Neural cell (in vitro differentiated cells): Measurements from ENCODE around the gene BCAR3. TPM values are rescaled to one million over a fixed set of nuclear protein-coding genes. Genes with fewer than 3 reads are reported as not detected.

ENCODE experiments used
- H2AFZ ChIP-seq: fragments of 200-600, 300-800 bp; sonication (generic), shearing (Covaris generic); 2 replicates; pipeline ENCODE4 v1.6.0; 2014; ENCODE audit warnings: low read depth, mild to moderate bottlenecking, antibody characterized with exemption, low read length, moderate library complexity
- H3F3A ChIP-seq: fragments of 200-600 bp; shearing (Covaris generic); 2 replicates; pipeline ENCODE4 v1.6.1; 2016; ENCODE audit warnings: mild to moderate bottlenecking, moderate library complexity, mixed read lengths, antibody characterized with exemption, low read length; ENCODE audit not compliant: insufficient read depth, poor library complexity, severe bottlenecking
- H3K27ac ChIP-seq: fragments of 200-600, 300-800 bp; sonication (generic), shearing (Covaris generic); 2 replicates; pipeline ENCODE4 v1.5.1; 2014; ENCODE audit warnings: mild to moderate bottlenecking, low read length, moderate library complexity
- H3K27me3 ChIP-seq: fragments of 300-800, 200-600 bp; sonication (generic), shearing (Covaris generic); 2 replicates; pipeline ENCODE4 v1.6.0; 2014; ENCODE audit warnings: mild to moderate bottlenecking, low read depth, low read length, moderate library complexity; ENCODE audit not compliant: insufficient read depth
- H3K36me3 ChIP-seq: fragments of 300-800, 200-600 bp; sonication (generic), shearing (Covaris generic); 2 replicates; pipeline ENCODE4 v1.5.1; 2014; ENCODE audit warnings: mild to moderate bottlenecking, antibody characterized with exemption, low read length, moderate library complexity; ENCODE audit not compliant: insufficient read depth
- H3K4me2 ChIP-seq: fragments of 300-800, 200-600 bp; sonication (generic), shearing (Covaris generic); 2 replicates; pipeline ENCODE4 v1.6.0; 2014; ENCODE audit warnings: mild to moderate bottlenecking, low read length
- H3K4me3 ChIP-seq: fragments of 300-800, 200-600 bp; sonication (generic), shearing (Covaris generic); 2 replicates; pipeline ENCODE4 v1.5.1; 2014; ENCODE audit warnings: mild to moderate bottlenecking, low read length, moderate library complexity
- H3K79me2 ChIP-seq: fragments of 200-600 bp; shearing (Covaris generic); replicated peaks from 2 replicates; pipeline ENCODE4 v1.6.0; 2014; ENCODE audit warnings: mild to moderate bottlenecking, low read length, moderate library complexity; ENCODE audit not compliant: insufficient read depth
- H3K9ac ChIP-seq: fragments of 300-800, 200-600 bp; sonication (generic), shearing (Covaris generic); 2 replicates; pipeline ENCODE4 v1.6.1; 2016; ENCODE audit warnings: mild to moderate bottlenecking, low read length, mixed read lengths
- H3K9me2 ChIP-seq: fragments of 200-600 bp; shearing (Covaris generic); 2 replicates; pipeline ENCODE4 v1.6.1; 2016; ENCODE audit warnings: mild to moderate bottlenecking, low read length, mixed read lengths; ENCODE audit not compliant: insufficient read depth
- H3K9me3 ChIP-seq: fragments of 200-600, 300-800 bp; sonication (generic), shearing (Covaris generic); 2 replicates; pipeline ENCODE4 v1.6.1; 2016; ENCODE audit warnings: mild to moderate bottlenecking, mixed run types, low read length, moderate library complexity, mixed read lengths
- H4K20me1 ChIP-seq: fragments of 200-600 bp; shearing (Covaris generic); 2 replicates; pipeline ENCODE4 v1.6.1; 2016; ENCODE audit warnings: mild to moderate bottlenecking, mixed run types; ENCODE audit not compliant: insufficient read depth
- CTCF ChIP-seq: fragments of 450-650 bp; IDR thresholded peaks from 2 replicates; pipeline ENCODE4 v1.5.1; 2014; ENCODE audit warnings: antibody characterized with exemption, mild to moderate bottlenecking, moderate library complexity; ENCODE audit not compliant: poor library complexity, severe bottlenecking
- EP300 ChIP-seq: fragments of 450-650 bp; conservative IDR thresholded peaks from 2 replicates; pipeline ENCODE4 v1.6.1; 2014; ENCODE audit warnings: antibody characterized with exemption, mild to moderate bottlenecking, moderate library complexity; ENCODE audit not compliant: poor library complexity, severe bottlenecking
- EZH2 ChIP-seq: fragments of 200-600, 300-800 bp; shearing (Covaris generic), sonication (generic); IDR thresholded peaks from 2 replicates; pipeline ENCODE4 v1.6.1; 2014; ENCODE audit warnings: antibody characterized with exemption, low read length, borderline replicate concordance, mild to moderate bottlenecking; ENCODE audit not compliant: insufficient read depth, poor library complexity, severe bottlenecking
- MXI1 ChIP-seq: fragments of 450-650 bp; conservative IDR thresholded peaks from 2 replicates; pipeline ENCODE4 v1.6.1; 2014; ENCODE audit warnings: antibody characterized with exemption, mild to moderate bottlenecking; ENCODE audit not compliant: poor library complexity, severe bottlenecking
- POLR2AphosphoS5 ChIP-seq: IDR thresholded peaks from 2 replicates; pipeline ENCODE4 v1.6.1; 2012
- RAD21 ChIP-seq: fragments of 450-650 bp; conservative IDR thresholded peaks from 2 replicates; pipeline ENCODE4 v1.6.1; 2014; ENCODE audit warnings: antibody characterized with exemption, mild to moderate bottlenecking, moderate library complexity
- REST ChIP-seq: IDR thresholded peaks from 2 replicates; pipeline ENCODE4 v1.6.1; 2012; ENCODE audit warnings: borderline replicate concordance
- SMC3 ChIP-seq: fragments of 450-650 bp; conservative IDR thresholded peaks from 2 replicates; pipeline ENCODE4 v1.6.1; 2014; ENCODE audit warnings: antibody characterized with exemption, mild to moderate bottlenecking, moderate library complexity; ENCODE audit not compliant: poor library complexity
- TAF1 ChIP-seq: IDR thresholded peaks from 2 replicates; pipeline ENCODE4 v1.6.1; 2012; ENCODE audit warnings: low read depth
- polyA plus RNA-seq: library from polyadenylated mRNA; depleted of rRNA; stranded (reverse); fragments of >200 nt; gene quantifications from 2 replicates; pipeline ENCODE4 v1.2.3, GENCODE V29; 2014

BCAR3 gene
- polyA plus RNA-seq, 1 donor from 2014 or later, result 2.5 TPM

GRCh38 chr1:93679546-93679945, 2.1 kb downstream of the BCAR3 start:
- Histone ChIP-seq H4K20me1 (no peaks in the 10 kb centered on the region), H3K27ac (no peak overlapping the region), H3K9me3 (no peaks in the 10 kb centered on the region), H3K36me3 (no peaks in the 10 kb centered on the region), H3K9me2 (no peaks in the 10 kb centered on the region), H3F3A (no peaks in the 10 kb centered on the region), H2AFZ (no peak overlapping the region), H3K27me3 (peaks cover 26% of the 10 kb centered on the region), H3K4me3 (no peak overlapping the region), H3K4me2 (no peak overlapping the region), H3K9ac (no peak overlapping the region), H3K79me2 (no peaks in the 10 kb centered on the region)
- TF ChIP-seq EZH2, result no peak
- TF ChIP-seq MXI1, result no peak
- TF ChIP-seq CTCF, result no peak
- TF ChIP-seq RAD21, result no peak
- TF ChIP-seq TAF1, result no peak
- TF ChIP-seq SMC3, result no peak

- H3K27me3 ChIP-seq, result peaks cover 26% of the 10 kb centered on the region
- TF ChIP-seq SMC3, result no peak
- no peak for TF ChIP-seq RAD21
- no peak for TF ChIP-seq REST
- no peak for TF ChIP-seq TAF1
- no peak for TF ChIP-seq POLR2AphosphoS5
- TF ChIP-seq EP300, result no peak
- TF ChIP-seq EZH2, result no peak
- no peak for TF ChIP-seq MXI1
- TF ChIP-seq CTCF, result no peak
- H3K9ac ChIP-seq, result no peak overlapping the region
- no peaks in the 10 kb centered on the region for H3K9me2 ChIP-seq
- no peaks in the 10 kb centered on the region for H4K20me1 ChIP-seq
- H3K9me3 ChIP-seq, result no peaks in the 10 kb centered on the region
- no peaks in the 10 kb centered on the region for H3F3A ChIP-seq
- no peak overlapping the region for H2AFZ ChIP-seq
- no peaks in the 10 kb centered on the region for H3K79me2 ChIP-seq
- H3K4me2 ChIP-seq, result no peak overlapping the region
- no peak overlapping the region for H3K4me3 ChIP-seq
- H3K27ac ChIP-seq, result no peak overlapping the region
- no peaks in the 10 kb centered on the region for H3K36me3 ChIP-seq
Measured at GRCh38 chr1:93678946-93679480, 2.6 kb downstream of the BCAR3 start.
